ENCODE measurements around the gene XPO1.
A peak's percentile ranks its signal among the peaks of the same experiment; 100 is the strongest.

- TF ChIP-seq EP300 (conservative IDR thresholded peaks at IDR 0.05; ENCODE audit: poor library complexity, severe bottlenecking) (peak; percentile 89), CTCF (IDR thresholded peaks at IDR 0.05; ENCODE audit: poor library complexity, severe bottlenecking) (peak; percentile 22), REST (IDR thresholded peaks at IDR 0.05; ENCODE audit: borderline replicate concordance) (peak; percentile 86), EZH2 (IDR thresholded peaks at IDR 0.05; ENCODE audit: borderline replicate concordance, insufficient read depth, low read length, poor library complexity, severe bottlenecking) (no peak), TAF1 (IDR thresholded peaks at IDR 0.05; ENCODE audit: low read depth) (peak; percentile 94), RAD21 (conservative IDR thresholded peaks at IDR 0.05) (peak; percentile 19), POLR2AphosphoS5 (IDR thresholded peaks at IDR 0.05) (peak; percentile 97), SMC3 (conservative IDR thresholded peaks at IDR 0.05; ENCODE audit: poor library complexity) (peak; percentile 31), MXI1 (conservative IDR thresholded peaks at IDR 0.05; ENCODE audit: poor library complexity, severe bottlenecking) (peak; percentile 48)
Measured at GRCh38 chr2:61538200-61538919, at the start of gene XPO1.

Measured in neural cell (in vitro differentiated cells).